ENCODE results near the gene PSORS1C1.
"Not testable (repeated sequence)": the region's sequence is repeated elsewhere in the genome, so short reads cannot be mapped to it uniquely, and the experiment has no call there.

The PSORS1C1 gene

DNA sequence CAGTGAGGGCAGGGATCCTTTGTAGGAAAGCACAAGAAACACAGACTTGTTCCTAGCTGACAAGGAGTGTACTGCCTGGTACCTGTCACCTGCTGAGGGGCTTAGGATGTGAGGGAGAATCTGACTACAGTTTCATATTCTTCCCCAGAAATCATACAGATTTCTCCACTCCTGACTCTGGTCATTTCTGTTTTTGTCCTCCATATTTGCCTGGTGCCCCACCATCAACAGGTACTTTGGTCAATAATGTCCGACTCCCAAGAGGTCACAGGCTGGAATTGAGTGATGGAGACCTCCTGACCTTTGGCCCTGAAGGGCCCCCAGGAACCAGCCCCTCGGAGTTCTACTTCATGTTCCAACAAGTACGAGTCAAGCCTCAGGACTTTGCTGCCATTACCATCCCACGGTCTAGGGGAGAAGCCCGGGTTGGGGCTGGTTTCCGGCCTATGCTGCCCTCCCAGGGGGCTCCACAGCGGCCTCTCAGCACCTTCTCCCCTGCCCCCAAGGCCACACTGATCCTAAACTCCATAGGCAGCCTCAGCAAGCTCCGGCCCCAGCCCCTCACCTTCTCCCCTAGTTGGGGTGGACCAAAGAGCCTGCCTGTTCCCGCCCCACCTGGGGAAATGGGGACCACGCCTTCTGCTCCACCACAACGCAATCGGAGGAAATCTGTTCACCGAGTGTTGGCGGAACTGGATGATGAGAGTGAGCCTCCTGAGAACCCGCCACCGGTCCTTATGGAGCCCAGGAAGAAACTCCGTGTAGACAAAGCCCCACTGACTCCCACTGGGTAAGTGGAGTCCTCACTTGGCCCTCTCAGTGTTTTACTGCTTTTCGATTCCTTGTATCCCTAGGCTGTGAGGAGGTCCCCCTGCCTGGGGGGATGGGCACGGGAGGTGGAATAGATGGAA lies 46.9 kb downstream of the PSORS1C1 start:
- DNase-seq (ENCODE audit: low read depth), result no peak
- H3K4me3 ChIP-seq (ENCODE audit: low read depth, low read length), result no peak overlapping the region
- TF ChIP-seq, protein P1, sequence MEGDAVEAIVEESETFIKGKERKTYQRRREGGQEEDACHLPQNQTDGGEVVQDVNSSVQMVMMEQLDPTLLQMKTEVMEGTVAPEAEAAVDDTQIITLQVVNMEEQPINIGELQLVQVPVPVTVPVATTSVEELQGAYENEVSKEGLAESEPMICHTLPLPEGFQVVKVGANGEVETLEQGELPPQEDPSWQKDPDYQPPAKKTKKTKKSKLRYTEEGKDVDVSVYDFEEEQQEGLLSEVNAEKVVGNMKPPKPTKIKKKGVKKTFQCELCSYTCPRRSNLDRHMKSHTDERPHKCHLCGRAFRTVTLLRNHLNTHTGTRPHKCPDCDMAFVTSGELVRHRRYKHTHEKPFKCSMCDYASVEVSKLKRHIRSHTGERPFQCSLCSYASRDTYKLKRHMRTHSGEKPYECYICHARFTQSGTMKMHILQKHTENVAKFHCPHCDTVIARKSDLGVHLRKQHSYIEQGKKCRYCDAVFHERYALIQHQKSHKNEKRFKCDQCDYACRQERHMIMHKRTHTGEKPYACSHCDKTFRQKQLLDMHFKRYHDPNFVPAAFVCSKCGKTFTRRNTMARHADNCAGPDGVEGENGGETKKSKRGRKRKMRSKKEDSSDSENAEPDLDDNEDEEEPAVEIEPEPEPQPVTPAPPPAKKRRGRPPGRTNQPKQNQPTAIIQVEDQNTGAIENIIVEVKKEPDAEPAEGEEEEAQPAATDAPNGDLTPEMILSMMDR (IDR thresholded peaks at IDR 0.05; ENCODE audit: low read depth, low read length, missing control alignments), result no peak
- in situ Hi-C loops (cut with HindIII; ENCODE audit: low sequenced_read_pairs), result no loop called here

DNA sequence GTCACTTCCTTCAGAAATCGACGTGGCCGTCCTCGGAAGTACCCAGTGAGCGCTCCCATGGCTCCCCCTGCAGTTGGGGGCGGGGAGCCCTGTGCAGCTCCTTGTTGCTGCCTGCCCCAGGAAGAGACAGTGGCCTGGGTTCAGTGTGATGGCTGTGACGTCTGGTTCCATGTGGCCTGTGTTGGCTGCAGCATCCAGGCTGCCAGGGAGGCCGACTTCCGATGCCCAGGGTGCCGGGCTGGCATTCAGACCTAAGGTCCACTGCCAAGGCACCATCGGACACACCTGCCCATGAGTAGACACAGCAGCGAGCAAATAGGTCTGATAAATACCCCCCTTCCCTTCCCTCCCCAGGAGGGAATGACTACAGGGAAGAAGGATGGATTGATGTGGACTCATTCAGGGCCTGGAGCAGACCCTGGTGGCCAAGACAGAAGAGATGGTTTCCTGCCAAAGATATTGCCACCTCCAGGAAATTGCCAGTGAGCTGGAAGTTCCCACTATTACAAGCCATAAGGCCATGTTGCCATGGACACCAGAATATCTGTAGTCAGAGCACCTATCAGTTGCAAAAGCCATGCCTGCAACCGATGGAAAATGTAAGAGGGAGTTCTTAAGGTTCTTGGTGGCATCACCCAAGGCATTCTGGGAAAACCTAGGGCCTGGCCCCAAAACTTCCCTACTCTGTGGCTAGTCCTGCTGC lies 48.0 kb downstream of the PSORS1C1 start:
- in situ Hi-C loops (cut with HindIII; ENCODE audit: low sequenced_read_pairs), result no loop called here
- H3K4me3 ChIP-seq (ENCODE audit: low read depth, low read length), result no peak overlapping the region
- DNase-seq (ENCODE audit: low read depth), result no peak
- TF ChIP-seq, protein P1 (IDR thresholded peaks at IDR 0.05; ENCODE audit: low read depth, low read length, missing control alignments), result no peak

DNA sequence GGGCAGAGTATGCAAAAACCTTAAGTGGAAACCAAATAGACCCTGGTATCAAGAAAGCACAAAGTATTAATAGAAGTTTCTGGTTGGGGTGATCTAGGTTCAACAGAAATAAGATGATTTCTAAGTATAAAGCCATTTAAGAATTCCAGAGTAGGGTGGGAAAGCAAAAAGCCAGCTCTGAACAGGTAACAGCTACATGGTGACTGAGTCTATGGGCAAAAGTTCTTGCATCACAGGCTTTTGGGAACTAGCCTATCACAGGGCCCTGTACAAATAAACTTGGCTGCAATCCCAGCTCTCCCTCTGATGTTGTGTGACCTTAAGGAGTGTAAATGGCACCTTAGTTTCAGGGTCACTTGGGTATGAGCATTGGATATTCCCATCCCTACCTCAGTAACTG lies 49.3 kb downstream of the PSORS1C1 start:
- in situ Hi-C loops (cut with HindIII; ENCODE audit: low sequenced_read_pairs), result no loop called here
- no peak for DNase-seq (ENCODE audit: low read depth)
- TF ChIP-seq, protein P1 (IDR thresholded peaks at IDR 0.05; ENCODE audit: low read depth, low read length, missing control alignments), result no peak
- no peak overlapping the region for H3K4me3 ChIP-seq (ENCODE audit: low read depth, low read length)

DNA sequence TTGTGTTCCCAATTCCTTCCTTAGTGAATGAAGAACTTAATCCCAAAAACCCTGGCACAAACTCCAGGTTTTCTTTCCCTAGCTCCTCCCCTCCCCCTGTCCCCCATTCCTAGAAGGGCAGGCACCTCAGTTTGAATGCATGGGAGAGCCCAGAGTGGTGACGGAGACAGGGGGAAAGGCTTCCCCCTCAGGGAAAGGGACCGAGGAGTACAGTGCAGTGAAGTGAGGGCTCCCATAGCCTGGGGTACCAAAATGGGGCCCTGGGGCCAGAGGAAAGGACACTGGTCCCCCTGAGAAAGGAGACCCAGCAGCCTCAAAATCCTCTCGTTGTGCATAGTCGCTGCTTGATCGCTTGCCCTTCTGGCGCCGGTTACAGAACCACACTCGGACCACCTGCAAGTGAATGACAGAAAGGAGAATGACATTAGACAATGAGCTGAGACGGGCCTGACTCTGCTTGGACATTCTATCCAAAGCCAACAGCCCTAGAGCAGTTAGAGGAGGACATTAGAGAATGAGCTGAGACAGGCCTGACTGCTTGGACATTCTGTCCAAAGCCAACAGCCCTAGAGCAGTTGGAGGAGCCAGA lies 50.0 kb downstream of the PSORS1C1 start:
- DNase-seq (ENCODE audit: low read depth); H3K4me3 ChIP-seq (ENCODE audit: low read depth, low read length); in situ Hi-C loops (cut with HindIII; ENCODE audit: low sequenced_read_pairs): not testable (repeated sequence)

DNA sequence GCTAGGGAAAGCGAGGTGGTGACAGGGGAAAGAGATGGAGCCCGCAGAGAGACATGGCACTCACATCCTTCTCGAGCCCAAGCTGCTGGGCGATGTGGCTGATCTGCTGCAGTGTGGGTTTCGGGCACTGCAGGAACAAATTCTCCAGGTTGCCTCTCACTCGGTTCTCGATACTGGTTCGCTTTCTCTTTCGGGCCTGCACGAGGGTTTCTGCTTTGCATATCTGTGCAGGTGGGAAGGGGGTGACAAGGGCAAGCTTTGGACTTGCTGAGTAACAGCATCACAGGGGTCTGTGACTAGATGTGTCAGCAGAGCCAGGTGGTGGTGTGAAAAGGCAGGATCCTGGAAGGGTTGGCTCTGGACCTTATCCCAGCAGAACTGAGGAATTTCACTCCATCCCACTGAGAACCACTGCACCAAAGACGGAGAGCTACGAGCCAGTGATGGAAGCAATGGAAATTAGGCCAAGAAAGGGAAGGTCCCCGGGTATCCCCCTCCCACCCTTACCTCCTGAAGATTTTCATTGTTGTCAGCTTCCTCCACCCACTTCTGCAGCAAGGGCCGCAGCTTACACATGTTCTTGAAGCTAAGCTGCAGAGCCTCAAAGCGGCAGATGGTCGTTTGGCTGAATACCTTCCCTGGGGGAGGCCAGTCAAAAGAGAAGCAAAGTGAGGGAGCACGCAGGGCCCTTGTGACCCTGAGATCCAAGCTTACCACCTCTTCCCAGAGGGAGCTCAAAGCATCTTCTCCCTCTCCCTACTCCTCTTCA lies 50.6 kb downstream of the PSORS1C1 start:
- DNase-seq (ENCODE audit: low read depth); in situ Hi-C loops (cut with HindIII; ENCODE audit: low sequenced_read_pairs); H3K4me3 ChIP-seq (ENCODE audit: low read depth, low read length): not testable (repeated sequence)

DNA sequence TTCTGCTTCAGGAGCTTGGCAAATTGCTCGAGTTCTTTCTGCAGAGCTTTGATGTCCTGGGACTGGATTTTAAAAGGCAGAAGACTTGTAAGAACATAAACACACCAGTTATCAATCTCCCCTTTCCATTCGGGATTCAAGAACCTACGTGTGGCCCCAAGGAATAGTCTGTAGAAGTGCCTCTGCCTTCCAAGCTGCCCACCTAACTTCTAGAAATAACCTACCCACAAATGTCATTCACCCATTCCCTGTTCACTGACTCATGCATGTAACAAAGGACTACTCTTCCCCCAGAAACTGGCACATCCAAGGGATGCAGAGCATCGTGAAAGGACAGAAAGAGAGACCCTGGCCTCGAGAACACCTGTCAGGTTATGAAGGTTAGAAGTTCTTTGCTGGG lies 51.4 kb downstream of the PSORS1C1 start:
- H3K4me3 ChIP-seq (ENCODE audit: low read depth, low read length), result no peak overlapping the region
- DNase-seq (ENCODE audit: low read depth), result no peak
- TF ChIP-seq, protein P1 (IDR thresholded peaks at IDR 0.05; ENCODE audit: low read depth, low read length, missing control alignments), result no peak
- in situ Hi-C loops (cut with HindIII; ENCODE audit: low sequenced_read_pairs), result no loop called here

DNA sequence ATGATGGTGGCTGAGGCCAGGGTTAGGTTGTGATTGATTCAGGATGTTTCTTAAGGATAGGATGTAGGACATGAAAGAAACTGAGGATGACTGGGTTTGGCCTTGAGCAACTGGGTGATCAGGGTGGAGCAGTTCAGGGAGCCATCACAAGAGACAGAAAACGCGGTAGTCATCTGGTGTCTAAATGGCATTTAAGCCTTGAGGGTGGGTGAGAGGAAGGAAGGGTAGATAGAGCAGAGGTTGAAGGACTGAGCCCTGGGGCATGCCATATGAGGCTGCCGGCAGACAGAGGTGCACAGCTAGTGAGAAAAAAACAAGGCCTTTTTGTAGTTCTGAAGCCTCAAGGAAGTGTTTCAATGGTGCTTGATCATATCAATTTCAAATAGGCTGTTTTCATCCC lies 54.0 kb downstream of the PSORS1C1 start:
- TF ChIP-seq, protein P1 (IDR thresholded peaks at IDR 0.05; ENCODE audit: low read depth, low read length, missing control alignments), result no peak
- DNase-seq (ENCODE audit: low read depth), result no peak
- in situ Hi-C loops (cut with HindIII; ENCODE audit: low sequenced_read_pairs), result no loop called here
- H3K4me3 ChIP-seq (ENCODE audit: low read depth, low read length), result no peak overlapping the region

Data from astrocyte of the cerebellum (primary cell).